GM19035 (cell line): ENCODE data around the gene C12orf42.
"Not testable (repeated sequence)": the region's sequence is repeated elsewhere in the genome, so short reads cannot be mapped to it uniquely, and the experiment has no call there.

ENCODE experiments used
- ATAC-seq: cut with Tn5 transposase; IDR thresholded peaks from one replicate; pipeline ENCODE4 v1.9.1; 2021; ENCODE audit not compliant: unreplicated experiment

Gene C12orf42

DNA sequence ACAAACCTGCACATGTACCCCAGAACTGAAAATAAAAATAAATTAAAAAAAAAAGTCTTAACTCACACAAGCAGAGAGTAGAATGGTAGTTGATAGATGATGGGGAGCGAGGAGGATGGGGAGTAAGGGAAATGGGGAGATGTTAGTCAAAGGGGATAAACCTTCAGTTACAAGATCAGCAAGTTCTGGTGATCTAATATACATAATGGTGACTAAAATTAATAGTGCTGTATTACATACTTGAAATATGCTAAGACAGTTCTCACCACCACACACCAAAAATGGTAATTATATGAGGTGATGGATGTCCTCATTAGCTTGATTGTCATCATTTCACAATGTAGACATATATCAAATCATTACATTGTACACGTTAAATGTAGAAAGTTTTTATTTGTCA, 3.2 kb upstream of the C12orf42 start:
- ATAC-seq = no peak

DNA sequence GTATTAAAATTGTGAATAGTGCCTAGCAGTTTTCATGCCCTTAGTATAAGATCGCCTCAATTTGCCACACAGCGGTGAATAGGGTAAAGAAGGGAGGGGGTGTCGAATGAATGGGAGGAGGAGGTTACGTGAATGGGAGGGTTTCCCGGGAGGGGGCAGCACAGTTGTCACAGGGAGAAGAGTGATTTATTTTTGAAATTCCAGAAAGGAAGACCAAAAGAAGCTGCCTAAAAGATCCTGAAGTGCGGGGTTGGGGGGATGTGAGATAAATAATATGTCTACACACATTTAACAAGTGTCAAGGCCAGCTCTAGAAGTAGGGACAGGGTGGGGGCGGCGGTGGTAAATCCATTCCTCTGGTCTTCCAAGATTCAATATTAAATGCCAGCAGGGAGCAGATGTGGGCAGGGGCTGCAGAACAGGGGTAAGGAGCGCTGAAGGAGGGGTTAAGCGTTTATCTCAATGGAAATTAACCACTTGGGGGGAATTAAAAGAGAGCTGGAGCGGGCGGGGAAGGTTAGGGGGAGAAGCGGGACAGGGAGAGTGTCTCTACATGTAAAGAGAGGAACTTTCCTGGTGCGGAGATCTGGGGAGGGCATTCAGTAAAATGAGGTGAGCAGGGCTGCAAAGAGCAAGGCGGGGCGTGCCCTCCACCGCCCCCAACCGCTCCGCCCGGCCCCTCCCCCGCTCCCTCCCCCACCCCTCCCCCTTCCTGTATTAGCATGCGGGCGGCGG, 867 bp downstream of the C12orf42 start:
- ATAC-seq = no peak

DNA sequence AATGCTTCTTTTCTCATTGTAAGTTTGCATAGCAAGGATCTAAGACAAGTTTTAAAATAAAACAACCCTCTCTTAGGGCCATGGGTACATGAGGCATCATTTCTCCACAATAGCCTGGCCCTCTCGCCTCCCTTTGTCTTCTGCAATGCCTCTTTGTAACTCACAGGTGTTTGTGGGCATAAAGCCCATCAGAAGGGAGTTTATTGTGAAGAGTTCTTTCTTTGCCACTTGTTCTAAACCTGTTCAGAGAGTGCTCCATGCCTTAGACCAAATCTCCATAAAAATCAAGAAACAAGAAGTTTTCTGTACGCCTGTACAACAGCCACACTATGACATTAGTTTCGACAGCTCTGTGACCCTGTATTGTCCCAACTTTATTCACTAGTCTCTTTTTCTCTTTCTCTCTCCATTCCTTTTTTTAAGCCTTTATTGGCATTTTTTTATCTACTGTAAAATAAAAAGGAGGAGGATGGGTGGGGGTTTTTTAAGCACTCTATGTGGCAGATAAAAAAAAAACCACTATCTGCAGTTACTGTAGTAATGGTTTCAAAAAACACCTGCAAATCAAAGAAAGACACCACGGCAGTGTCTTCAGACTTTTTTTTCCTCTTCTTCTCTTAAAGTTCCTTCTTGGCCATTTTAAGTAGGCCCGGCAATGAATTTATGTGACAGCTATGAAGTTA, 1.6 kb downstream of the C12orf42 start:
- no peak for ATAC-seq

DNA sequence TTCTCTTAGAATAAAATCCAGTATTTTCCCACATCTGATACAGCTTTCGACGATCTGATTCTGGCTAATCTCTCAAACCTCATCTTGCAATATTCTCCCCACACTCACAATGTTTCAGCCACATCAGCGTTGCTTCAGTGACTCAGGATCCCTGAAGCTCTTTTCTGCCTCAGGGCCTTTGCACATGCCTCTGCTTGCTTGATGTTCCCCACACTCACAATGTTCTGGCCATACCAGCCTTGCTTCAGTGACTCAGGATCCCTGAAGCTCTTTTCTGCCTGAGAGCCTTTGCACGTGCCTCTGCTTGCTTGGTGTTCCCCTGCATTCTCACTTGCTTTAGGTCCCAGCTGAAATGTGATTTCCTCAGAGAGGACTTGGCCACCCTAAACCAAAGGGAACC, 2.6 kb downstream of the C12orf42 start:
- ATAC-seq = no peak

DNA sequence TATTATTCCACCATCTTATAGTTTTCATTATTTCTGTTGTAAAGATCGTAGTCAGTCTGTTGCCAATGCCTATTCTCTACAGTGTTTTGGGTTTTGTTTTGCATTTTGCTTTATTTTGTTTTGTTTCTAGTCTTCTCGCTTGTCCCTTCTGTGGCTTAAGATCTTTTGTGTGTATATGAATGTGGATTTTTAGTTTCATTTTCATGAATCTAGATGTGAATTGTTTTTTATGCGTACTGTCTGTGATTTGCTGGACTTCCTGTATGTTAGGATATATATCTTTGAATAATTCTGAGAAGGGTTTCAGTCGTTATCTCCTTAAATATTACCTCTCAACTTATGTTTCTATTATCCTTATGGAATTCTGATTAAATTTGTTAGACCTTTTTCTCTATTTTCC, 13.4 kb downstream of the C12orf42 start:
- ATAC-seq = no peak

DNA sequence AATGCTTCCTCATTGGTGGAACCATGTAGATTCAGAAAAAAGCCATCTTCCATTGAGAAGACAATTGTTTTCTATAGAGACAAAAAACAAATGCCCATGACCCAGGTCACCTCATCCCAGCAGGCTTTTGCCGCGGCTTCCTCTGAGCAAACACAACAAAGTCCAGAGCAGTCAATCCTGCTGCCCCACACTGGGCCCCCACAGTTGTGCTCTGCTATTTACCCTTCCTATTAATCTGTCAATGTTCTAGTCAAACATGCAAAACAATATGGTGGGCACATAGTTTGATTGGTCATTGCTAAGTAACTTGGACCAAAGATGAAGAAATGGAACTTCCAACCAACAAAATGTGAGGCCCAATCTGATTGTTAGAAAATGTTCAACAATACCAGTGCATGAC, 20.7 kb downstream of the C12orf42 start:
- no peak for ATAC-seq

DNA sequence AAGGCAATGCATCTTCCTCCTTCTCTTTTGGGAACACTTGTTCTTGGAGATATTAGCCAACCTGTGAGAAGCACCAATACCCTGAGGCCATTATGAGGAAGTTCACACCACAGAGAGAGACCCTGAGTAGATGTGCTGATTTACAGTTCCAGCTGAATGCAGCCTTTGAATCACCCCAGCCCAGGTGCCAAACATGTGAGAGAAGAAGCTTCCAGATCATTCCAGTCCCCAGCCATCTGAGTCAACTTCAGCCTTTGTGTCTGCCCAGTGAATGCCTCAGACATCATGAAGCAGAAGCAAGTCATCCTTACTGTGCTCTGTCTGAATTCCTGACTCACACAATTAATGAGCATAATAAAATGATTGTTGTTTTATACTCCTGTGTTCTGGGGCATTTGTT, 25.1 kb downstream of the C12orf42 start:
- ATAC-seq = no peak

DNA sequence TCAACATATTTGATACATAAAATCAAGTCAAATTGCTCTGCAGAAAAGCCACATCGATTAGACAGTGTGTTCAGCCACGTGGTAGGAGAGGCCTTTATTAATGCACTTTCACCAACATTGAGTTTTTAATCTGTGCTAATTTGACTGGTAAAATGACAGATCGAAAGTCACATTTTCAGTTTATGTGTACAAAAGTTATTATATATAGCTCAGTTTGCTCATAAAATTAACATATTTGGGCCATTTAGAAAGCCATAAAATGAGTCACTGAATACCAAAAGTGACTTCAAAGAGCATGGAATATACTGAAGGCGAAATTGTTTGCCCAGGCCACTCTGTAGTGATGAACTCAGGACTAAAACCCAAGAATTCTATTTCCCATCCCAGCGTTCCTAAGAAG, 26.0 kb downstream of the C12orf42 start:
- ATAC-seq = no peak

DNA sequence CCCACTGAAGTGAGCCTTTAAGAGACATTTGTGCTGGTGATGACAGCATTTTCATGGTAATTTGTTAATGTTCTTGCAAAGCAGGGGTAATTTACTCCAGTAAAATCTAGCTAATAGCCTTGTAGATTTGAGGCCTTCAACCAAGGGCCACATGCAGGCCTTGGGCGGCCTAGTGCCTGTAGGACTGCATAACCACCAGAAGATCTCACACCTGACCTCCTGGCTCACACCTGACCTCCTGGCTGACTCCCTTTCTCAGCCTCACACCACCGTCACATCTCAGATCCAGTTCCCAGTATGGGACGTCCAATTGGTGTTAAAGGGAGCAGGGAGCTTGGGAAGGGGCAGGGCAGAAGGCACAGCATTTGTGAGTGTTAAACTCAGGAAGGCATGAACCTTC, 26.9 kb downstream of the C12orf42 start:
- no peak for ATAC-seq

DNA sequence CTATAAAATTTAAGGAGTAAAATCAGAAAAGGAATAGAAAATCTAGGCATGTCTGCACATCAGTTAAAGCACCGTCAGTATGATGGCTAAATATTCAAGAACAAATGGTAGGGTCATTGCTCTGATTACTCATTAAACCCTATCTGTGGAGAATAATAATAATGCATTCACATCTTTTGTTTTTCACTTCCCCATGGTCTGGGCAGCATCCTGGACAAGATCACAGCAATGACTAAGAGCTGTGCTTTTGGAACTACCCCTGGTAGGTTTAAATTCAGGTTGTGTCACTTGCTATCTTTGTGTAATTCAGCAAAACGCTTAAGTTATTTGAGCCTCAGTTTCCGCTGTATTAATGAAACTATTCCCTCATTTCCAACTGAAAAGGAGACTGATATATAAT, 33.1 kb downstream of the C12orf42 start:
- peak; percentile 97 for ATAC-seq

DNA sequence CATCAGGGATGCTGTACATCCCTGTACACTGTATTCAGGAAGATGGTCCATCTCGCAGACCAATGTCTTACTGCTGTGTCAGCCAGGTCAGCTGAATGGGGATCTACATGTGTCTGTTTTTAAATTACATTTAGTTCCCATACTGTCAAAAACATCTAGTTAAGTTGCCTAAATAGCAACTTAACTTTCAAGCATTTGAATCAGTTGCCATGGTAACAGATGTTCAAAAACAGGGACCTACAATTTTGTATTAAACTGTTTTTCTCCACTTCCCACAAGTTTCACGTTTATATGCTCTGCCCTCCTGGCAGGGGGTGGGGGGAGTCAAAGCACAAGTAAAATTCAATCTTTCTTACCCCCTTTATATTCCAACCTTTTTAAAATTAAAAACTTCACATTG, 38.3 kb downstream of the C12orf42 start:
- ATAC-seq = no peak

DNA sequence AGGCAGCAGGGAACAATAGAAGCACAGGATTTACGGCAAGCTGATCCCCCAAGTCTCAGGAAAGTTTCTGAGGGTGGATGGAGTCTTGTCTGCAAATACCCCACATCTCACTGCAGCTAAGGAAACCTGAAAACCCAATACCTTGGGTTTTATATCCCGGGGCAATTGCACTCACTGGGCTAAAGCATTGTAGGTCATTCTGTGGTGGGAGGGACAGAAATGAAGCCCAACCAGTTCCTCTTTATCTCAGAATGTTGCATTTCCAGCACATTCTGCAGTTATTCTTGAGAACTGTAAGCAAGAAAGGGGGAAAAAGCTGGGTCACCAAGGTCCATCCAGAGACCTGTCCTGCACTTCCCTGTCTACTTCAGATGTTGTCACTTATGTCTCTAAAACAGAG, 39.8 kb downstream of the C12orf42 start:
- no peak for ATAC-seq

DNA sequence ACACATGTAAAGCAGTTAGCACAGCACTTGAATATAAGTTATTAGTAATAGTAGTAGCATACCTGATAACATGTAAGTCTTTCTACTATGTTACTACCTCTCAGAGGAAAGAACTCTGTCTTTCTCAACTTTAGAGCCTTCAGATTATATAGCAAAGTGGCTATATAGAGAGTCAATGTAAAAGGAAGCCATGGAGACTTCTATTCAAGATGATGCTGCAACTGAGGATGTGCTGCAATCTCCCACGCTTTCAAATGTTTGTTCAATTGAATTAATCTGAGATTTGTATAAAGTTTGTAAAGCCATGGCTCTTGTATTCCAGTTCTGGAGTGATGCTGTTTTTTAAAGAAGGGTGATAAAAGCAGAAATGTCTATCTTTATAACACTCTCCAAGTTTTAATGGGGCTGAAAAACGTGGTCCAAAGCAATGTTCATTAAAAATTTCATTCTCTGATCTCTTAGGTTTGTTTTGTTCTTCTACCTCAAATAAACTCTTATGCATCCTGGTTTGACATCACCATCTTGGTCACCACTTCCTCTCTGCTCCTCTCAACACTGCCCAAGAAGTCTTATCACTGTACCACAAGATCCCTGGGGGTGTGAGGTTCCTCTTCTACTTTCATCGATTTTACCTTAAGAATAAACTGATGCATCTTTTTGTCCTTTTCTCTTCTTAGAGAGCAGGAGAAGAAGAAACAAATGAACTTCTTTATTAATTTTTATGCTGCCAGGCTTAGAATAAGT, 40.6 kb downstream of the C12orf42 start:
- peak; percentile 74 for ATAC-seq

DNA sequence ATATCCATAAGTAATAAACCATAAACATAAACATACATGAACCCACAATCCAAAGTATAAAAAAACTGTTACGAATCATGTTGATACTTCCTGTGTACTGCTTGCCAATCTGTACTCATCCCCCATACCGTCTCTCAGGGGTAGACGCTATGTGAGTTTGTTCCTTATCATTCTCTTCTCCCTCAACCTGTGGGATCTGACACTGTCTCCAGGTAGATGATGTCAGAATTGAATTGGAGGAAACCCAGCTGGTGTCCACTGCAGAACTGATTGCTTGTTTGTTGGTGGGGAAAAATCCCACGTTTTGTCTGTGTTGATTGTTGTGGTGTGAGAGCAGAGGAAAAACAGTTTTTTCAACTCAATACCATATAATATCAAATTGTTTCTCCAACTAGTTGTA, 50.8 kb downstream of the C12orf42 start:
- no peak for ATAC-seq

DNA sequence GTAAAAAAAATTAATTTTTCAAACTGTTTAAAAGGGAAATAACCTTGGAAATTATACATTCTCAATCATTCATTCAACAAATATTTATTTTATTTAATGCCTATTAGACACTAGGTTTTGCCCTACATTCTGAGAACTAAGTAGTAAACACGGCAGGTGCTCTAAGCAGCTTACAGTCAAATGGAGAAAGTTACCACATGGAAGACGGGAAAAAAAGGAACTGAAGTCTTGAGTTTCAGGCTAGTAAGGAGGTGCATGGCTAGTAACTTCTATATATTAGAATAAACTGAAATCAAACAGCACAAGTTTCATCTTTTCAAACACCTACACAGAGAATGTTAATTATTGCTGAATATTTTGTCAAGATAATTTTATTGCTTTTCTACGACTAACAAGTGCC, 52.9 kb downstream of the C12orf42 start:
- no peak for ATAC-seq

DNA sequence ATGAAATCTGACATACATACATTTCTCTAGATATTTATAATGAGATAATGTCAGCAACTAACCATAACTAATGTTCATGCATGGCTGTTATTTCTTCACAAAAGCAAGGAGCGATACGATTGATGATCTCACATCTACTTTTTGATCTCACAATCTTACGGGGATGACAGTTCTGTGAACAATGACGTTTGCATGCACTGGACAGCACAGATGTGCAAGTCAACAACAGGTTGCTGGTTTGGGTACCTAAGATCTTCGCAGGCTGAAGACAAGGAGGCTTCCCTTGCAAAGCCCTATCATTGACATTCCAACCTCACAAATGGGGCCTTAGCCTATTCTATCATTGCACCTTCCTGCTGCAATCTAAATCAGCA, 53.6 kb downstream of the C12orf42 start:
- no peak for ATAC-seq

DNA sequence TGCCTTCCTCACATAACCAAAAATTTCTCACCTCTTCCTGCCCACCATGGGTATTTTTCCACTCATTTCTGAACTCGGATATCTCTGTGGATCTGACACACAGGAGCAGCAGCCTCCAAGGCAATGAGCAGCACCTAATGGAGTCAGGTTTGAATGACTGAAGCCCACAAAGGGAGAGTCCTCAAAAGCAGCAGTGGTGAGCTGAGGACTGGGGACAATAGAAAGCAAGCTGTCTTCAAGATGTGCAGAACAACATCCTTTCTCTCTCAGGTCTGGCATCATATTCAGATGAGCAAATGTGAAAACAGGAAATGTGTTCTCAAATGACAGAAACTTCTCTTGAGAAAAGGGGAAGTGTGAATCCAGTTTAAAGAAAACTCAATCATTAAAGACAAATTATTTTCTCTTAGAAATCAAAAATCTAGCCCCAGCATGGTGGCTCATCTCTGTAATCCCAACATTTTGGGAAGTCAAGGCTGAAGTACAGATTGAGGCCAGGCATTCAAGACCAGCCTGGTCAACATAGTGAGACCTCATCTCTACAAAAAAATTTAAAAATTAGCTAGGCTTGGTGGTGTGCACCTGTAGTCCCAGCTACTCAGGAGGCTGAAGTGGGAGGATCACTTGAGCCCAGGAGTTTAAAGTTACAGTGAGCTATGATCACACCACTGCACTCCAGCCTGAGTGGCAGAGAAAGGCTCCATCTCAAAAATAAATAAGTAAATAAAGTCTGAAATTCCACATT, 54.2 kb downstream of the C12orf42 start:
- peak; percentile 99 for ATAC-seq

DNA sequence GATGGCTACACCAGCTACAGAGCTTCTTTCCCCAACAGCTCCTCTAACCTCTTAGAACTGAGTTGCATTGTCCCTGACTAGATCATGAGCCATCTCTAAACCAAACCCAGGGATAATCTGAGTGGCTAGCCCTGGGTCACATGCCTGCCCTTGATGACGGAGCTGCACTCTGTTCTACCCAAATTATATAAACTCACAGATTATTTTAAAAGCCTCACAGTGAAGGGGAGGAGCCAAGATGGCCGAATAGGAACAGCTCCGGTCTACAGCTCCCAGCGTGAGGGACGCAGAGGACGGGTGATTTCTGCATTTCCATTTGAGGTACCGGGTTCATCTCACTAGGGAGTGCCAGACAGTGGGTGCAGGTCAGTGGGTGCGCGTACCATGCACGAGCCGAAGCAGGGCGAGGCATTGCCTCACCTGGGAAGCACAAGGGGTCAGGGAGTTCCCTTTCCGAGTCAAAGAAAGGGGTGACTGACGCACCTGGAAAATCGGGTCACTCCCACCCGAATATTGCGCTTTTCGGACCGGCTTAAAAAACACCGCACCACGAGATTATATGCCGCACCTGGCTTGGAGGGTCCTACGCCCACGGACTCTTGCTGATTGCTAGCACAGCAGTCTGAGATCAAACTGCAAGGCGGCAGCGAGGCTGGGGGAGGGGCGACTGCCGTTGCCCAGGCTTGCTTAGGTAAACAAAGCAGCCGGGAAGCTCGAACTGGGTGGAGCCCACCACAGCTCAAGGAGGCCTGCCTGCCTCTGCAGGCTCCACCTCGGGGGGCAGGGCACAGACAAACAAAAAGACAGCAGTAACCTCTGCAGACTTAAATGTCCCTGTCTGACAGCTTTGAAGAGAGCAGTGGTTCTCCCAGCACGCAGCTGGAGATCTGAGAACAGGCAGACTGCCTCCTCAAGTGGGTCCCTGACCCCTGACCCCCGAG, 61.3 kb downstream of the C12orf42 start:
- ATAC-seq = not testable (repeated sequence)

DNA sequence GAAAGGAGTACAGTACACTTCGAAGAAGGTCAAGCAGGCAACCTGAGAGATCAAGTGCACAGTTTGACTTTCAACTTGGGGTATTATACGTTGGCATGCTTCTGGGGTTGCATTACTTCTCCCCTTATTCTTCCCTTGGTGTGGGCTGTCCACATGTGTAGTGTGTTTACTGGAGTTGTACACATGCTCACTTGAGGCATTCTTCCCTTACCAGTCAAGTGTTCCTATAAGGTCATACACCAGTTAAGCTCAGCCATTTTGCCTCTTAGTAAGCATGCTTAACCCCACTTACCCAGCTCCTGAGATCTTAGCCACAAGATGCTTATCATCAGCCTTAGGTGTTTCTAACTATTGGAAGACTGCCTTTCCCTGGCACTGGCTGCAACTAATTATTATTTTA, 63.8 kb downstream of the C12orf42 start:
- no peak for ATAC-seq

DNA sequence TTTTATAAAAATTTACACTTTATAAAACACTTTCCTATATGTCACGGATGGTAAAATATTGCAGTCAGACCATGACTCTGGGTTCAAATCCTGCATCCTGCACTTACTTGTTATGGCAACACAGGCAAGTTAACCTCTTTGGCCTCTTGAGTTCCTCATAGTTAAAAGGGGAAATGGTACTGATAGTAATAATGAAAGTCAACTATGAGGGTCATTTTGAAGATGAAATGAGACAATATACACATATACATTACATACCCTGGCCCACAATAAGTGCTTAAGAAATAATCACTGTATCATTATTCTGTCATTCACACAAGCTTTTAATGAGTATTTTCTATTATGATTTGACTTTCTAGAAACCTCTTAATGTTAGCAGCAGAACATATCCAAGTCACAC, 64.4 kb downstream of the C12orf42 start:
- no peak for ATAC-seq
